ENCODE data around the gene CDS1. TPM values are rescaled to one million over a fixed set of nuclear protein-coding genes. Genes with fewer than 3 reads are reported as not detected.
A peak's percentile ranks its signal among the peaks of the same experiment; 100 is the strongest.

CDS1 gene
- total RNA-seq, 1 experiment from 2014 or later: 16.1 TPM

- TF ChIP-seq CTCF (IDR thresholded peaks at IDR 0.05): no peak
- no peak for TF ChIP-seq POLR2AphosphoS5 (IDR thresholded peaks at IDR 0.05; ENCODE audit: low read depth, low read length)
- no peak for TF ChIP-seq TCF7L2 (IDR thresholded peaks at IDR 0.05; ENCODE audit: low read depth, low read length)
- TF ChIP-seq REST (IDR thresholded peaks at IDR 0.05; ENCODE audit: insufficient read depth in 1 of 2, low read depth in 2 of 2, low read length in 1 of 2): no peak
- no peak for TF ChIP-seq SIN3A (IDR thresholded peaks at IDR 0.05; ENCODE audit: borderline replicate concordance, insufficient read depth, low read depth, low read length)
Measured at GRCh38 chr4:84688605-84689004, 105.7 kb downstream of the CDS1 start.

GRCh38 chr4:84689197-84689596 lies 106.3 kb downstream of the CDS1 start:
- in situ Hi-C loops (cut with HindIII; ENCODE audit: low pct_unique_long_range_greater_than_20kb, low sequenced_read_pairs) (no loop called here), intact Hi-C loops (cut with micrococcal nuclease; ENCODE audit: unreplicated experiment) (no loop called here)
- Histone ChIP-seq H3K27ac (ENCODE audit: low read length) (peak overlapping the region; percentile 63), H3K36me3 (ENCODE audit: control insufficient read depth, insufficient read depth, low read length) (peaks cover 5% of the 10 kb centered on the region; the same call in 1 of the 2 replicates), H3K9me3 (ENCODE audit: control insufficient read depth, insufficient read depth, low read depth, low read length) (no peaks in the 10 kb centered on the region), H3K27me3 (ENCODE audit: control insufficient read depth, insufficient read depth, low read length) (no peaks in the 10 kb centered on the region), H3K4me3 (ENCODE audit: low read depth in 2 of 2, low read length in 2 of 2) (no peak overlapping the region), H3K4me1 (ENCODE audit: control insufficient read depth, insufficient read depth, low read length) (peaks cover 20% of the 10 kb centered on the region)
- ATAC-seq (no peak), DNase-seq (ENCODE audit: low read depth, low spot score) (no peak)
- BruUV-seq (replicated peaks): TSS peak; percentile 27
- TF ChIP-seq POLR2AphosphoS5 (IDR thresholded peaks at IDR 0.05; ENCODE audit: low read depth, low read length) (no peak), CTCF (IDR thresholded peaks at IDR 0.05) (no peak), TCF7L2 (IDR thresholded peaks at IDR 0.05; ENCODE audit: low read depth, low read length) (no peak), REST (IDR thresholded peaks at IDR 0.05; ENCODE audit: insufficient read depth in 1 of 2, low read depth in 2 of 2, low read length in 1 of 2) (no peak), SIN3A (IDR thresholded peaks at IDR 0.05; ENCODE audit: borderline replicate concordance, insufficient read depth, low read depth, low read length) (no peak)
- POLR2A ChIA-PET: no interaction called here
- CTCF ChIA-PET: no interaction called here

More at GRCh38 chr4:84688605-84689004, 105.7 kb downstream of the CDS1 start:
- Histone ChIP-seq H3K27me3 (ENCODE audit: control insufficient read depth, insufficient read depth, low read length) (no peaks in the 10 kb centered on the region), H3K27ac (ENCODE audit: low read length) (peak overlapping the region; percentile 63; the same call in 1 of the 2 replicates), H3K9me3 (ENCODE audit: control insufficient read depth, insufficient read depth, low read depth, low read length) (no peaks in the 10 kb centered on the region), H3K4me1 (ENCODE audit: control insufficient read depth, insufficient read depth, low read length) (peaks cover 20% of the 10 kb centered on the region), H3K36me3 (ENCODE audit: control insufficient read depth, insufficient read depth, low read length) (peaks cover 5% of the 10 kb centered on the region; the same call in 1 of the 2 replicates), H3K4me3 (ENCODE audit: low read depth in 2 of 2, low read length in 2 of 2) (no peak overlapping the region)
- DNase-seq (ENCODE audit: low read depth, low spot score) (no peak), ATAC-seq (no peak)
- POLR2A ChIA-PET: no interaction called here
- in situ Hi-C loops (cut with HindIII; ENCODE audit: low pct_unique_long_range_greater_than_20kb, low sequenced_read_pairs): no loop called here
- no TSS peak for BruUV-seq (replicated peaks)
- CTCF ChIA-PET: no interaction called here
- intact Hi-C loops (cut with micrococcal nuclease; ENCODE audit: unreplicated experiment): no loop called here
